ENCODE results near the gene NAV2. TPM values are rescaled to one million over a fixed set of nuclear protein-coding genes. Genes with fewer than 3 reads are reported as not detected.

Gene NAV2
- polyA plus RNA-seq, 12 donors, result 36.2 to 80.2 (median 61.4) TPM

DNA sequence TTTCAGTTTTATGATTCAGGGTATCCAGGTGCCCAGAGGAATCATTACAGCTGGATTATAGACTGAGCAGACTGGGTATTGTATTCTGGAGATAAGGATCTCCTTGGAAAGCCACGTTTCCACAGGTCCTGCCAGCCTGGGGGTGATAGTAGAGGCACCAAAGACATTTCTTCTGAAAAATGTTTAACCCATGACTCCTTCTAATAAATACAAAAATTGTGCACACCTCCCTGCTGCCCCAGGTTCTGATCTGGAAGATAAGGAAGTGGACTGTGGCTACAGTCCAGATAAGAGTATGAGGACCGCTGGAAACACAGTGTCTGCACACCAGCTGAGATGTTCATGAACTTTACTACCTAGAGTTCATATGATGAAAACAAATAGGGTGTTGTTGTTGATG lies 255.2 kb downstream of the NAV2 start:
- no peak for DNase-seq

DNA sequence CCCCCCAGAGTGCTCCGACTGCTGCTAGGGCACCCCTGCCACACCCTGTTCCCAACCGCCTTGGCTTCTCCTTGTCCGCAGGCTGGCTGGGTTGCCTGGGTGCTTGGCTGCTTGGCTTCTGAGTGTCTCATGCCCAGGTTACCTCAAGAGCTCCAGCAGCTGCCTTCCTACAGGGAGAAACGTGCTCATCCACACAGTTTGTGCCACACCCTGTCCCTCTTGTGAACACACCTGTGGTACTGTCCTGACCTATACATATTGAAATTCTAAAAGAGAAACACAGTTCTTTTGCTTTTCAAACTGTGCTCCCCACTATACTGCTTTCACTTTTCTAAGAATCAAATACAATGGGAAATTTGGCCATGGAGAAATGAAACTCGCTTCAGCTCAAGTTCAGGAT lies 256.2 kb downstream of the NAV2 start:
- DNase-seq, result no peak

DNA sequence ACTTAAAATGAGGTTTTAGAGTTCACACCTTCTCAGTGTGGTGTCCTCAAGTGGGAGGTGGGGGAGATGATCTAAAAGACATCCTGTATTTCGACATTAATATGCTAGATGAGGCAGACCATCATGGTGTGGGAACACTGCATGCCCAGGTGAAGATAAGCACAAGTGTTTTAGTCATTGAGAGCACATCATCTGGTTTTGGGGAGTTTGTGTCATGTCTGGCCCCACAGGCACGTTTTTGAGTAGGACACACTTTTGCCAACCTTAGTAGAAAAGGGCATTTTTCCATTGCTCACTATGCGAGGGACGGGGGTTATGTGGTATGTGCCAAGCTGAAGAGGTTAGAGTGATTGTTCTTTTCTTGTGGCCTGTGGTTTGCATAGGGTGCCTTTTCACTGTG lies 258.3 kb downstream of the NAV2 start:
- no peak for DNase-seq

DNA sequence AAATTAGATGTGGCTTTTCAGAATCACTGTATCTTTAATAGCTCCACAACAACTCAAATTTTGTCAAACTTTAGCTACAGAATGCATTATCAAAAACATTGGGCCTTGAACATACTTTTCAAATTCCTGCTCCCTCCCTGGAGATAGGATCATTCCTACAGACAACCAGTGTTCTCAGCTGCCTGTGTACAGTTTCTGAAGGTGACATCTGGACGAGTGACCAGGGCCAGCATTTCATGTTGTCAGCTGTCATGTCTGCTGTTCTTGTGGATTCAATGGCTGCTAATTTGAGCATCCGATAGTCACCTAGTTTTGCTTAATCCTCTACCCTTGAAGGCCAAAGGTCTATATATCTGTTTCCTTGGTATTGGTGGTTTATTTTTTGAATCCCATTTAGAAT lies 259.5 kb downstream of the NAV2 start:
- DNase-seq, result no peak

DNA sequence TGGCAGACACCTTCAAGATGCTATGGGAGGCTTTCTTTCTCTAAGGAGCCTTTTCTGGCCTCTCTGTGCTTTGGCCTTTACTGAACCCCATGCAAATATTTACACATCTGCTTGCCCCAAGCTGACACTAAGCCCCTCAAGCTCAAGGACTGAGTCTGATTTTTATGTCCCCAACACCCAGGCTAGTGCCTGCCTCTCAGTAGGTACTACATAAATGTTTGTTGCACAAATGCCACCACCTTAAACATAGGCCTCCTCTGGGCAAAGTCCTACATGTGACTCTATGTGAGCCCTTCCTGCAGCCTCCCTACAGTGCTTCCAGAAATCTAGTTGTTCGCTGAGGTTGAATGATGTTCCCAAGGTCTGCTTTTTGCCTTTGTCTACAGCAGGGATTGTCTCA lies 260.0 kb downstream of the NAV2 start:
- DNase-seq, result no peak

DNA sequence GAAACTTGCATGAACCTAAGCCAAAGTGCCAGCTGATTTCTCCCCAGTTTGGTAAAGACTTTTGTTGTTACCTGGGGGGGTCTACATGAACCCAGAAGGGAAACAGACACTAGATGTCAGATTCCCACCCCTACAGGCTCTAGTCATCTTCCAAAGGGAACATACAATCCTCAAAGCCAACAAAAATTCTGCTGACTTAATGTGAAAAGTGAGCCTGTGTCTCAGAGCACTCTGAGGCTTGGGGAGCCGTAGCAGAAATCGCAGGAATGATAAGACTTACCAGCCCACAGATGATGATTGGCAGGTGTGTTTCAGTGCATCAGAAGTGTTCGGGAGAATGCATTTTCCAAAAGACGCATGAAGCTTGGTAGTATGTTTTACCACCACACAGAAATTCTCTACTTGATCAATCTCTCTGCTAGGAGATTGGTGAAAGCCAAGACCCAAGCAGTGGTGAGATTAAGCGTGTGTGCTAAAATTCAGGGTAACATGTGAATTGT lies 260.5 kb downstream of the NAV2 start:
- DNase-seq, result no peak

DNA sequence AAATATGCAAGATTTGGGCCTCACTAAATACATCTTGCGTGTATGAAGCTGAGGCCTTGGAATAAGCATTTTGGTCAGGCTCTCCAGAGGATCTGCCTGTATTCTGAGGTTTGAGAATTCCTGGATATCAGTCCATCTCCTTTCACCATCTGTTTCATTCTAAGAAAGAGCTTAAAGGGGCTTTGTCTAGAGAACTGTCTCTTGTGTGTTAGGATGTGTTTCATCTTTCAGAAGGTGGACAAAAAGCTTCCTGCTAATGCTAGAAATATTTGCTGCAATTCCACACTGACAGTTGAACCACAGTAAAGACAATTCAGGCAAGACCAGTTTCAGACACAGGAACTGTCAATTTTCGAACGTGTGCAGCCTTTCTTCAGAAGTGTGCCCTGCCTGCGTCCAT lies 262.2 kb downstream of the NAV2 start:
- DNase-seq, result no peak

DNA sequence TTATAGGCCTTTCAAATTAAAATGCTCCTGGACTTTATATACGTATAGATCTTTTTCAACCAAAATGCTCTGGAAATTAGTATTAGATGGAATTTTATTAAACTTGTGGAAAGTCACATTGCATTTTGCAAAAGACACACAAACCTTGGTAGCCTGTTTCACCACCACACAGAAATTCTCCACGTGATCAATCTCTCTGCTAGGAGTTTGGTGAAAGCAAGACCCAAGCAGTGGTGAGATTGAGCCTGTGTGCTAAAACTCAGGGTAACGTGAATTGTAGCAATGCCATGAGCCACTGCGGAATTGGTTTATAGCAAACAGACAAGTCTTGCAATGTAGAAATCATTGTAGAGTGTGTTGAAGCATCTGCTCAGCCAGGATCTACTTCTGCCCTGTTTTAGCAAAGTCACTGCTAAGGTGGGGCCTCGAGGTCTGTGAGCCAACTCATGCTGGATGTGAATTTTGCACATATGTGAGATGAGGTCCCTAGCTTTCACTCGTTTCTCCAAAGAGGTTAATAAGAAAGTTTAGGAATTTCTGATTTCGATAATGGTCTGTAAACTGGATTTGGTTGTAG lies 262.9 kb downstream of the NAV2 start:
- DNase-seq, result no peak

DNA sequence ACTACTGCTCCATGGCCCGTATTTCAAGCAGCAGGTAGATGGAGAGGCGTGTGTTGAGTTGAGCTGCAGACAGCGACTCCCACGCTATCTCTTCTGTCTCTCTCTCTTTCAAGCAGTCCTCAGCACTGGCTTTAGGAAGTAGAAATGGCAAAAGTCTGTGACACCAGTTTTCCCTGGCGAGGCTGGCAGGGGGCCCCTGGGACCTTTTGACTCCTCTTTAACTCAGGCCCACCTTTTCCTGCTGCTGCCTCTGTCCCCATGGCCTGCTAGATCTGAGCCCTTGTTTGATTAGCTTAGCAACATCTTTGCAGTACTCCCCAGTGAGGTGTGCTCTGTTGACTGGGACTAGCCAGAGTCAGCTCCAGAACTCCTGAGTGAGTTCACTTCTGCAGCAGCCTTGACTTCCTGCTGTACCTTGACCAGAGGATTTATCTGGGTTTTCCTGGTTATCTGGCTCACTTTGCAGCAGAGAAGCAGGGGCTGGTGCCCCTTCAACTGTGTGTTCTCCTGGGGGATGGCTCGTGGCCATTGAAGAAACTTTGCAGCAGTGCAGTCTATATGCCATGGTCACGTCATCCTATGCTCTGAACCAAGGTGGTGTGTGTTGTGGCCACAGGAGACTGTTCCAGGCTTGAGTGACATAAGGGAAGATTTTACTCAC lies 263.8 kb downstream of the NAV2 start:
- DNase-seq, result no peak

DNA sequence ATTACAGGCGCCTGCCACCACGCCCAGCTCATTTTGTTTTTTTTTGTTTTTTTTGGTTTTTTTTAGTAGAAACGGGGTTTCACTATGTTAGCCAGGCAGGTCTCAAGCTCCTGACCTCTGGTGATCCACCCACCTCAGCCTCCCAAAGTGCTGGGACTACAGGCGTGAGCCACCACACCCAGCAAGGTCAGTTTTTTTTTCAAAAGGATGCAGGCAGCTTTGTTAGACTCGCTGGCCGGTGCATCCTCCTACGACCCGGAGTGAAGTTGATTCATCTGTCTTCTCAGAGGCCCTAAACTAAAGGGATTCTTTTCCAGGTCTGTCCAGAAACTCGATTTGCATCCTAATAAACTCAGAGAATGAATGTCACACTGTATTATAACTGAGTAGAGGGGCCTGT lies 265.3 kb downstream of the NAV2 start:
- DNase-seq, result no peak

DNA sequence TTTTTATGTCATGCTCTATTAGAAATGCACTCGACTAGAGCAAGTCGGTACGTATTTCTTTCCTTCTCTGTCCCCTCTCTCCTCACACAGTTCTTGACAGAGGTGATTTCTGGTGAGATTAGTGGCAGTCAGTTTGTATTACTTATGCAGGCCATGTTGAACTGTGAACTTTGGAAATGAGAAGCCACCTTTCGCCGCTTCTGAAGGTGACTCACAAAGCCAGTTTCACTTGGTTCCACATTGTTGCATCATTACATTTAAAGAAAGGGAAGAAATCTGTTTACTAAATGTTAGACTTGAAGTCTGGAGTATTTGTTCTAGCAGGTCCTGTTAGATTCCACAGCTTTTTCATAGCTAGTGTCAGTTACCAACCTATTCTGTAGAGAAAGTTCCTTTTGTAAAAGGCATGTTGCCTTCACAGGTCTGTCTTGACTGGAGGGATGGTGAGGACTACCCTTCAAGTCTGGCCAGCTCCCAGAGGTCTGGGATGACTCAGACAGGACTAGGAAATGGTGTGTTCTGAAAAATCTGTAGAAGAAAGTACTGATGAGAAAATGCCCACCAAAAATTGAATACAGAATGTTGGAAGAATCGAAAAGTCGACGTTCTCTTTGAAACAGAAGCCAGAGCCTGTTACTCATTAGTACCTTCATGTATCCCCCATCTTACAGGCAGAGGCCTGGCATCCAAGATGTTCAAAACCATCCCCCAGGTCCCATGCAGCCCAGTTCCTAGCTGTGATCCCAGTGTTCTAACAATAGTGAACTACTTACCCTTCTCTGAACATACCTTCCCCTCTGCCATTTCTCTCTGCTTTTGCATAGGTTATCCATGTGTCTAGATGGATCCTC lies 266.3 kb downstream of the NAV2 start:
- DNase-seq, result no peak

DNA sequence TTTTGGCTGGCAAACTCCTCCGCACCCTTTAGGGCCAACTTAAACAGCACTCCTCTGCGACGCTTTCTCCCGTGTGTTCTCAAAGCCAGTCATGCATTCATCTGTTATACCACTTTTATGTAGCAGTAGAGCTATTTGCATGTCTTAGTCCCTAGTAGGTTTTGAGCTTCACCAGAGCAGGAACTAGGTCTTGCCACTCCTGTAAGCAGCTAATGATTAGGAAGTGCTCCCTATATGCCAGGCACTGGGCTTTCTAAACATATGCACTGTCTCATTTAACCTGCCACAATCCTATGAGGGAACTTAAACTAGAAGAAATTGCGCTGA lies 266.8 kb downstream of the NAV2 start:
- no peak for DNase-seq

DNA sequence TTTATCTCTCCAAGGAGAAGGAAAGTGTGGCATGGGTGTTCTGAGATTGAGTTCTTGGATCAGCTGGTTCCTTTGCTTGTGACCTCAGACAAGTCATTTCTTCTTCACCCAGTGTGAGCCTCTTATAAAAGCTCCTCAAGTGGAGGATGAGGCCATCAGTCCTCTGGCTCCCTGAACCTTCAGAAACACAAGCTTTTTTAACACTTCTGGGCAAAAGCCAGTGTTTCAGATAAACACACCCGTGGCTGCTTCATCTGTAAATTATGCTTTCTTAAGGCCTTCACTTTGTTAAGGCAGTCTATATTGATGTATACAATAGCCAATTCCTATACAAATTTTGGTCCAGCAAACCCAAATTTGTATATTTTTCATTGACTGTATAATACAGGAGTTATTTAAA lies 267.8 kb downstream of the NAV2 start:
- no peak for DNase-seq

DNA sequence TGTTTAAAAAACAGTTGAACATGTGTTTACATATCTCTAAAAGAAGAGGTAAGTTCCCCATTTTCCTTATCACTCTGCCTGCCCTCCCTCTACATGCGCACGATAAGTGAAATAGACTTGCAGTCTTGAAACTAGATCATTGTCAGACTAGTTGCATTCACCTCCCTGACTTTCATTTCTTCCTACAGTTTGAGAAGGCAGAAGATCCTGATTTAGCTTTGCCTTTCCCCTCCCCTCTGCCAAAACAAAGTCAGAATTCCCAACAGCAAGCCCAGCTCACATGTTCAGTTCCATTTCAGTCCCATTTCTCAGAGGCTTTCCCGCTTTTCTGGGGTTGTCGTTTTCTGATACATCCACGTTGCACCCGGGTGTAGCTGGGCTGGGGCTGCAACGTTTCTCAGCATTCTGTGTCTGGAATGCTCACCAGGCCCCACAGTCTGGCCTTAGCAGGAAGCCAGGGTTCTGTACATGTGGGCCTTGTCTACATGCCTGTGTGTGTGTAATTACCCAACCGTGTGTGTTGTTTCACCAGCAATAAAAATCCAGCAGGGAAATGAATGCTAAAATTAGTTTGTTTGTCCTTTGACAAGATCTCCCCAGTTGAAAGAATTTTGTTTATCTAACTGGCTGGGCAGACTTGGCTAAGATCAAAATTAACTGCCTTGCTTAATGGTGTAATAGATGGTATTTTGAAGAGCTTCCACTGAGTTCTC lies 268.5 kb downstream of the NAV2 start:
- no peak for DNase-seq

DNA sequence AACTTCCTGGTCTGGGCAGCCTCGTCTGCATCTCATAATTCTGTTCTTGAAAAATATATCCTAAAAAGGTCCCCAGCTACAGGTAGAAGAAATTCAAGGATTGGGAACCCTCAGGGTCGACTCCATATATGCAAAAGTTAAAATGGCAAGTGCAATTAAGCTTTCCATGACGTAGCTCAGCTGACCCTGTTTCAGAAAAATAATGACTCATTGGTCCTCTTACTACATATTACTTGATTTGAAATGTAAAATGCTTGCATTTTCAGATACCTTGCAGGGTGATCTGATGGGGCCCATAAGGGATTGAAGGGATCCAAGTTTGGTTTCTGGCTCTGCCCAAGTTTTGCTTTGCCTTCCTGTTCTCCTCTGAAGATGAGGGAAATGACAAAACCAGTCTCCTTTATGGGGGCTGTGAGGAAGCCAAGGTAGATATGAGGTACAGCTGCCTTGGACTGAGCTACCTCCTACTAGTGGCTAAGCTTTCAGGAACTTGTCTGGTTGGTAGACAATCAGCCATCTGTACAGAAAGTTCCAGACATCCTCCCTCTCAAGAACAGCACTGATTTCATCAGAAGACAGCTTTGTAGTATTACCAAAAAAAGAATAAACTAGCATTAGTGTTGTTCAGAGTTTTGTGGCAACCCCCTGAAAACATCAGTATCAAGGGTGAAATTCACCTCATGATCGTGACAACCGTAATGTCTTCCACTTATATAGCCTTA lies 270.3 kb downstream of the NAV2 start:
- no peak for DNase-seq

DNA sequence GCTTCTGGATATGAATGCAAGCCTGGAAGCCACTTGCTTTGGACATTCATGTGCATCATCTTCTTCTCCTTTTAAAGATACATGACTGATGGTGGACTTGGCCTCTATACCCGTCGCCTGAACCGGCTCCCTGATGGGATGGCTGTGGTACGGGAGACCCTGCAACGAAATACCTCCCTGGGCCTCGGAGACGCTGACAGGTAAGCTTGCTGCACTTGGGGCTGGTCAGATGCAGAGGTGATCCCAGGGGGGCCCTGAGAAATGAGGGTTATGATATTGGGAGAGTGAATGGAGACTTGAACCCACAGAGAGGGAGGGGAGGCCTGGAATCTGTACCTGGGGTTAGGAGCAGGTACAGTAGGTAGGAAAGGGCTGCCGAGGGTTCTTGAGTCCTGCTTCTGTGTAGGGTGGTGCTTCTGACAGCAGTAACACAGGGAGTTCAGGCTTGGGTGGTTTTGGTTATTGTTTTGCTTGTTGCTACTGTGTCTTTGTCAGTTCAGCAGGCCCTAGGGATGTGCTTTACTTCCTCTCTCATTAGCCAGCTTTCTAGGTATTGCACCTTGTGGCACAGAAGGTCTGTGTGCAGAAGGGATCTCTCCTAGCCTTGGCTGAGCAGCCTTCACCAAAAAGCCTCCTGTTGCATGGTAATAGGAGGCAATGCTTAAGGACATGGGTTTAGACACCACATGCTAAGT lies 271.6 kb downstream of the NAV2 start:
- DNase-seq, result no peak

DNA sequence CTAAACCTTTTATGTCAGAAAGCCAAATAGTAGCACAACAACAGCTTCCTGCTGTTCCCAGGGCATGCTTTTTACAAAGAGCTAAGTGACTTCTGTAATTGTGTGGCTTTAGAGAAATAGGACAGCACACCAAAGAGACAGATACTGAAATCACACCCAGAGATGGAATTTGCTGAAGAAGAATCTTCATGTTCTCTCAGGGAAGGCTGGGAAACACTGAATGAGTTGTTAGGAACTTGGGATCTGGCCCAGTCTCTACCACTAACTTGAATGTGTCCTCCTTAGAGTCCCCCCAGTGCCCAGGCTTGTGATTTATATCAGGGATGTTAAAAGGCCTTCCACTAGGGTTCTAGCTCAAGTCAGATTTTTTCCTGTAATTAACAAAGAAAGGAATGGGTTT lies 272.5 kb downstream of the NAV2 start:
- DNase-seq, result no peak

DNA sequence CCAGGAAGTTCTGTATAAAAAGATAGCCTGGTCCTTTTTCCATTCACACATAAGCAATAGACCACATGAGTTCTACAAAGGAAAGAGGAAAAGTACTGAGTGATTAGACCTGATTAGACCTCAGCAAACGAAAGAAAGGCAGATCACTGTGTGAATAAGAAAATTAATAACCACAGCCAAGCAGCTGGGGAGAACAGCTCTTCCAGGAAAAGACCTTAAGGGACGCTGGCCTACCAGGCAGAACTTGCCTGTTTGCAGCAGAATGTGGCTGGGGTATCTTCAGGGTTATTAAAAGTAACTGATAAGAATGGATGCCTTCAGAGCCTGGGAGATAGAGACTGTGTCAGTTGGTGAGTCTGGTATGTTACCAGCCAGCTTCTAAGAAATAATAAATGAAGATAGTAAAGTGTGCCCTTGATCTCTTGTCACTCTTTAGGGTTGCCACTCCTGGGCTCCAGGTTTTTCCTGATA lies 274.7 kb downstream of the NAV2 start:
- no peak for DNase-seq

DNA sequence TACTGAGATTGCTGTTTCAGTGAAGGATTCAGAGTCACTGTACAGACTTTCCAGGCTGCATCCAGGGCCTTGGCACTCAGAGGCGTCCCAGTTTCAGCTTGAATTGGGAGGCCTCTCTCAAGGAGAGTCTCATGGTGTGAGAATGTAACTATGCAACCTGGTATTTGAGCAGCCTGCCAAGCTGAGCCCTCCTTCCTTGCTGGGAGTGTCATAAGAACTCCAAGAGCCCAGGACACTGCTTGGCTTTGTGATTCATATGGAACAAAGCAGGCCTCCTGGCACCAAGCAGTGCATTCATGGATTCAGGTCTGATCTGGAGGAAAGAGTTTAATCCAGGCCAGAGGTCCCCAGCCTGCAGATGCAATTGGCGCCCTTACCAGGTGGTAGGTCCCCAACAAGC lies 276.0 kb downstream of the NAV2 start:
- DNase-seq, result peak; percentile 25

DNA sequence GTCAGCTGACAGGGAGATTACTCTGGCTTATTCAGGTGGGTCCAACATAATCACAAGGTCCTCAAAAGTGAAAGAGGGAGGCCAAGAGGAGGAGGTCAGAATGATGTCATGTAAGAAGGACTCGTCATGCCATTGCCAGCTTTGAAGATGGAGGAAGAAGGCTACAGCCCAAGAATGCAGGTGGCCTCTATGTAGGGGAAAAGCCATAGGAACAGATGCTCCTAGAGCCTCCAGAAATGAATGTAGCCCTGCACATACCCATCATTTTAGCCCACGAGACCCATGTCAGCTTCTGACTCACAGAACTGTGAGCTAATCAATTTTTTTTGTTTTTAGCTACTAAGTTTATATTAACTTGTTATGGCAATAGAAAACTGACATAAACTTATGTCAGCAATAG lies 276.6 kb downstream of the NAV2 start:
- no peak for DNase-seq

DNA sequence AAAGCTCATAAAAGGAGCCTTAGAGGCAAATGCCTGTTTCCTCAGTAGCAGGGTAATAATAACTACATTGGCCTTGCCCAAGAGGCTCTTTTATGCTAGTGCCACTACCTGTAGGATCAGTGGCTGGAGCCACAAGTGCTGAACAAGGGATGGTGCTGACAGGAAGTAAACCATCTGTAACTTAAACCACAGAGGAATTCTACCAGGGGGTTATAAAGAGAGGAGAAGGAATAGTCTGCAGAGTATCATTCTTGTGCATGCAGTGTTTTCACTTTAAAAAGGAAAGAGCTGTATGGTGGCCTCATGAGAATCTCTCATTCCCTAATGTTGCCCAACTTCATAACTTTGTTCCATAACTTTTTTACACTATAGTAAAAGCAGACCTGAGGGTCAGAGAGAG lies 279.5 kb downstream of the NAV2 start:
- no peak for DNase-seq
